Neural cell (in vitro differentiated cells): ENCODE measurements around the gene NCKAP5L. TPM values are rescaled to one million over a fixed set of nuclear protein-coding genes. Genes with fewer than 3 reads are reported as not detected.

ENCODE experiments used
- H2AFZ ChIP-seq: fragments of 200-600, 300-800 bp; sonication (generic), shearing (Covaris generic); 2 replicates; pipeline ENCODE4 v1.6.0; 2014; ENCODE audit warnings: low read depth, mild to moderate bottlenecking, antibody characterized with exemption, low read length, moderate library complexity
- H3F3A ChIP-seq: fragments of 200-600 bp; shearing (Covaris generic); 2 replicates; pipeline ENCODE4 v1.6.1; 2016; ENCODE audit warnings: mild to moderate bottlenecking, moderate library complexity, mixed read lengths, antibody characterized with exemption, low read length; ENCODE audit not compliant: insufficient read depth, poor library complexity, severe bottlenecking
- H3K27ac ChIP-seq: fragments of 200-600, 300-800 bp; sonication (generic), shearing (Covaris generic); 2 replicates; pipeline ENCODE4 v1.5.1; 2014; ENCODE audit warnings: mild to moderate bottlenecking, low read length, moderate library complexity
- H3K27me3 ChIP-seq: fragments of 300-800, 200-600 bp; sonication (generic), shearing (Covaris generic); 2 replicates; pipeline ENCODE4 v1.6.0; 2014; ENCODE audit warnings: mild to moderate bottlenecking, low read depth, low read length, moderate library complexity; ENCODE audit not compliant: insufficient read depth
- H3K36me3 ChIP-seq: fragments of 300-800, 200-600 bp; sonication (generic), shearing (Covaris generic); 2 replicates; pipeline ENCODE4 v1.5.1; 2014; ENCODE audit warnings: mild to moderate bottlenecking, antibody characterized with exemption, low read length, moderate library complexity; ENCODE audit not compliant: insufficient read depth
- H3K4me2 ChIP-seq: fragments of 300-800, 200-600 bp; sonication (generic), shearing (Covaris generic); 2 replicates; pipeline ENCODE4 v1.6.0; 2014; ENCODE audit warnings: mild to moderate bottlenecking, low read length
- H3K4me3 ChIP-seq: fragments of 300-800, 200-600 bp; sonication (generic), shearing (Covaris generic); 2 replicates; pipeline ENCODE4 v1.5.1; 2014; ENCODE audit warnings: mild to moderate bottlenecking, low read length, moderate library complexity
- H3K79me2 ChIP-seq: fragments of 200-600 bp; shearing (Covaris generic); replicated peaks from 2 replicates; pipeline ENCODE4 v1.6.0; 2014; ENCODE audit warnings: mild to moderate bottlenecking, low read length, moderate library complexity; ENCODE audit not compliant: insufficient read depth
- H3K9ac ChIP-seq: fragments of 300-800, 200-600 bp; sonication (generic), shearing (Covaris generic); 2 replicates; pipeline ENCODE4 v1.6.1; 2016; ENCODE audit warnings: mild to moderate bottlenecking, low read length, mixed read lengths
- H3K9me2 ChIP-seq: fragments of 200-600 bp; shearing (Covaris generic); 2 replicates; pipeline ENCODE4 v1.6.1; 2016; ENCODE audit warnings: mild to moderate bottlenecking, low read length, mixed read lengths; ENCODE audit not compliant: insufficient read depth
- H3K9me3 ChIP-seq: fragments of 200-600, 300-800 bp; sonication (generic), shearing (Covaris generic); 2 replicates; pipeline ENCODE4 v1.6.1; 2016; ENCODE audit warnings: mild to moderate bottlenecking, mixed run types, low read length, moderate library complexity, mixed read lengths
- H4K20me1 ChIP-seq: fragments of 200-600 bp; shearing (Covaris generic); 2 replicates; pipeline ENCODE4 v1.6.1; 2016; ENCODE audit warnings: mild to moderate bottlenecking, mixed run types; ENCODE audit not compliant: insufficient read depth
- CTCF ChIP-seq: fragments of 450-650 bp; IDR thresholded peaks from 2 replicates; pipeline ENCODE4 v1.5.1; 2014; ENCODE audit warnings: antibody characterized with exemption, mild to moderate bottlenecking, moderate library complexity; ENCODE audit not compliant: poor library complexity, severe bottlenecking
- EP300 ChIP-seq: fragments of 450-650 bp; conservative IDR thresholded peaks from 2 replicates; pipeline ENCODE4 v1.6.1; 2014; ENCODE audit warnings: antibody characterized with exemption, mild to moderate bottlenecking, moderate library complexity; ENCODE audit not compliant: poor library complexity, severe bottlenecking
- EZH2 ChIP-seq: fragments of 200-600, 300-800 bp; shearing (Covaris generic), sonication (generic); IDR thresholded peaks from 2 replicates; pipeline ENCODE4 v1.6.1; 2014; ENCODE audit warnings: antibody characterized with exemption, low read length, borderline replicate concordance, mild to moderate bottlenecking; ENCODE audit not compliant: insufficient read depth, poor library complexity, severe bottlenecking
- MXI1 ChIP-seq: fragments of 450-650 bp; conservative IDR thresholded peaks from 2 replicates; pipeline ENCODE4 v1.6.1; 2014; ENCODE audit warnings: antibody characterized with exemption, mild to moderate bottlenecking; ENCODE audit not compliant: poor library complexity, severe bottlenecking
- POLR2AphosphoS5 ChIP-seq: IDR thresholded peaks from 2 replicates; pipeline ENCODE4 v1.6.1; 2012
- RAD21 ChIP-seq: fragments of 450-650 bp; conservative IDR thresholded peaks from 2 replicates; pipeline ENCODE4 v1.6.1; 2014; ENCODE audit warnings: antibody characterized with exemption, mild to moderate bottlenecking, moderate library complexity
- REST ChIP-seq: IDR thresholded peaks from 2 replicates; pipeline ENCODE4 v1.6.1; 2012; ENCODE audit warnings: borderline replicate concordance
- SMC3 ChIP-seq: fragments of 450-650 bp; conservative IDR thresholded peaks from 2 replicates; pipeline ENCODE4 v1.6.1; 2014; ENCODE audit warnings: antibody characterized with exemption, mild to moderate bottlenecking, moderate library complexity; ENCODE audit not compliant: poor library complexity
- TAF1 ChIP-seq: IDR thresholded peaks from 2 replicates; pipeline ENCODE4 v1.6.1; 2012; ENCODE audit warnings: low read depth
- polyA plus RNA-seq: library from polyadenylated mRNA; depleted of rRNA; stranded (reverse); fragments of >200 nt; gene quantifications from 2 replicates; pipeline ENCODE4 v1.2.3, GENCODE V29; 2014

The NCKAP5L gene
- polyA plus RNA-seq, 1 donor from 2014 or later = 6.2 TPM

- no peak overlapping the region for H3K9ac ChIP-seq
- no peak overlapping the region for H2AFZ ChIP-seq
- no peaks in the 10 kb centered on the region for H3K27me3 ChIP-seq
- H4K20me1 ChIP-seq = no peaks in the 10 kb centered on the region
- H3K36me3 ChIP-seq = peaks cover 1% of the 10 kb centered on the region
- H3K4me3 ChIP-seq = no peak overlapping the region
- no peak overlapping the region for H3K27ac ChIP-seq
- no peak overlapping the region for H3K4me2 ChIP-seq
- no peaks in the 10 kb centered on the region for H3K9me3 ChIP-seq
- H3K9me2 ChIP-seq = no peaks in the 10 kb centered on the region
- H3K79me2 ChIP-seq = no peaks in the 10 kb centered on the region
- no peak for TF ChIP-seq TAF1
- no peak for TF ChIP-seq REST
- no peak for TF ChIP-seq EP300
- TF ChIP-seq POLR2AphosphoS5 = no peak
- TF ChIP-seq RAD21 = no peak
- TF ChIP-seq SMC3 = no peak
- H3F3A ChIP-seq = no peaks in the 10 kb centered on the region
Measured at GRCh38 chr12:49764126-49764525, 64.1 kb downstream of the NCKAP5L start.

- no peak overlapping the region for H3K27ac ChIP-seq
- no peak overlapping the region for H2AFZ ChIP-seq
- H3K4me2 ChIP-seq = no peak overlapping the region
- H3K9me3 ChIP-seq = no peaks in the 10 kb centered on the region
- no peak overlapping the region for H3K9ac ChIP-seq
- H3K27me3 ChIP-seq = no peaks in the 10 kb centered on the region
- no peaks in the 10 kb centered on the region for H4K20me1 ChIP-seq
- no peak overlapping the region for H3K4me3 ChIP-seq
- H3K79me2 ChIP-seq = no peaks in the 10 kb centered on the region
- no peaks in the 10 kb centered on the region for H3F3A ChIP-seq
- H3K36me3 ChIP-seq = peaks cover 5% of the 10 kb centered on the region
- peak; percentile 63 for TF ChIP-seq CTCF
- no peak for TF ChIP-seq MXI1
- no peak for TF ChIP-seq POLR2AphosphoS5
- peak; percentile 67 for TF ChIP-seq SMC3
- no peak for TF ChIP-seq REST
- no peak for TF ChIP-seq TAF1
- TF ChIP-seq EP300 = no peak
- TF ChIP-seq EZH2 = no peak
- peak; percentile 41 for TF ChIP-seq RAD21
- no peaks in the 10 kb centered on the region for H3K9me2 ChIP-seq
Measured at GRCh38 chr12:49763006-49763591, 65.1 kb downstream of the NCKAP5L start.
